ENCODE measurements around the gene KRT6A.

The KRT6A gene

DNA sequence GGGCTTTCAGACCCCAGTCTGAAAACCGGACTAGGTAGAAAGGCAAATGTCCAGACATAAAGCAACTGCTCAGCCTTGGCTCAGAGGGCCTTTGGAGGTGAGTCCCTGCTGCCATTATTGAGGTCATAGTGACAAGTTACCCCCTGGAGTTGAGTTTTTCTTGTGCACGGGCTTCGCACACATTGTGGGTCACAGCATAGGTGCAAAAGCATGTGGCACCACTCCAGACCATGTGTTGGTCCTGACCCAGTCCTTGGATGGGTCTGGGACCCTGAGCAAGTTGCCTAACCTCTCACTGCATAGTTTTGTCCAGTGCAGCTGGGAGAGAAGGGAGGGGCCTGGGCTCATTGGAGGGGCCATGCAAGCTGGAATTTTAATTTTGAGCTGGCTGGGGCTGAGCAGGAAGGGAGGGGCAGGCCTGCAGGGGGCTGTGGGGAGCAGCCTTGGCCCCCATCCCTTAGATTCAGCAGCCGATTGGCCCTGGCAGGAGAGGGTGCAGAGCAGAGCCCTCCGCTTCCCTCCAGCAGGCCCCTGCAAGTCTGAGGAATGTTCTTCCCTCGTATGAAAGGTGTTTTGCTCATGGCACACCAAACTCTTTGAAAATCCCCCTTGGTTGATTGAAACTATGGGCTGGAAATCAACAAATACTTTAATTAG is 31.3 kb upstream of the KRT6A start:
- no peak for DNase-seq (ENCODE audit: low read depth)

- DNase-seq (ENCODE audit: low read depth), result no peak
These were observed 30.8 kb upstream of the KRT6A start for GRCh38 chr12:52523824-52524223.

GRCh38 chr12:52522346-52523011 is 29.4 kb upstream of the KRT6A start:
- no peak for DNase-seq (ENCODE audit: low read depth)

- no peak for DNase-seq (ENCODE audit: low read depth)
These were observed 28.7 kb upstream of the KRT6A start for GRCh38 chr12:52521568-52522266.

DNA sequence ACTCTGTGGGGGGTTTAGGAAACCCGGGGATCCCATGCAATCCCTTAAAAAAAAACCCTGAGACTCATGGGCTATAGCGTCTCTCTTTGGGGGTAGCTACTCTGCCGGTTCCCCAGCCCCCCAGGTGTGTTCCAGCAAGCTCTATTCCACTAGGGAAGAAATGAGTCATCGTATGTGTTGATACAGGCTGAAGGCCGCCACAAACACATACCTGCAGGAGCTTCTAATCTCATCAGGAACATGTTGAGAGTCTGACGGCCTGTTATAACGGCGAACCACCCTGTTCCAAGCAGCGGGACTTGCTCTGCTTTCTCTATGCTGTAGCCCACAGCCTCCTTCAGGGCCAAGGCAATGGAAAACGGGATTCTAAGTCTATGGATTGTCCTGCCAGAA is 28.1 kb upstream of the KRT6A start:
- DNase-seq (ENCODE audit: low read depth), result no peak

DNA sequence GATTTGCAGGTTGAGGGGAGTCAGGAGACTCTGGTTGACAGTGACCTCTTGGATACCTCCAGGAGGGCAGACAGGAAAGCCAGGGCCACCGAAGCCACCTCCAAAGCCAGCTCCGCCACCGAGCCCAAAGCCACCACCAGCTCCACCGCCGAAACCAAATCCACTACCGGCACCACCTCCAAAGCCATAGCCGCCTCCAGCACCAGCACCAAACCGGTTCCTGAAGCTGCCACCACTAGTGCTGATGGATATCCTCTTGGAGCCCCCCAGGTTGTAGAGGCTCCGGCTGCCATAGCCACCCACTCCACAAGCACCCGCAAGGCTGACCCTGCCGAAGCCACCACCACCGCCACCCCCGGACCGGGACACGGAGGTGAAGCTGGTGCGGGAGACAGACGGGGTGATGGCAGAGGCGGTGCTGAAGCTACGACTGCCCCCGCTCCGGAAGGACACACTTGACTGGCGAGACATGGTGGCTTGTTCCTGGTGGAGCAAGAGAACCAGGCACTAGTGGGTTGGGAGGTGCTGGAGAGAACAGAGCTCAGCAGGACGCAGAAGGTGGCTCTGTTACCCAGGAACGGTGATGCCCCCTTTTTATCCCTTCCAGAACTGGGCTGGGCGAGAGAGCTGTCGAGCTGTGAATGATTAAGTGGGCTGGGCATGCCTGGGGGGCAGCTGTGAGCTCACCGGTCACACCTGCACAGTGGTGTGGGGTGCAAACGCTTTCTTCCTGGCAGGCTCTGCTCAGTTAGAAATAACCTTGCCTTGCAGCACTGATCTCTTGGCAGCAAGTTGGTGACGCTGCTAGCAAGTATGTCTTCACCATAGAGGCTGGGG is 27.0 kb upstream of the KRT6A start, which contains the start of gene KRT5:
Gene KRT5 (minus strand): TSS at position 569 of the 837 bp plus-strand sequence. CDS start 98 bp downstream, at position 471.
- no peak for DNase-seq (ENCODE audit: low read depth)

DNA sequence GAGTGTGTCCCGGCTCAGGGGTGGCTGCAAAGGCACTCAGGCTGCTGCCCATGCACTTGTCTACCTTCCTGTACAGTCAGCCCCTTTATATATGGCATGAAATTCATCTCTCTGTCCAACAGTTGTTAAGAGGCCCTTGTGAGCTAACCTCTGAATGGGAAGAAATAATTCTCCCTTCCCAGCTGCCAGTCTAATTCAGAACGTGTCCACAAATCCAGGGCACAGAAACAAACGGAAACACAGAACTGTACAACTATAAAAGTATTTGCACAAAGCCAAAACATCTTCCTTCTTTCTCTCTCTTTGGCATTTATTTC is 26.3 kb upstream of the KRT6A start:
- DNase-seq (ENCODE audit: low read depth), result no peak

DNA sequence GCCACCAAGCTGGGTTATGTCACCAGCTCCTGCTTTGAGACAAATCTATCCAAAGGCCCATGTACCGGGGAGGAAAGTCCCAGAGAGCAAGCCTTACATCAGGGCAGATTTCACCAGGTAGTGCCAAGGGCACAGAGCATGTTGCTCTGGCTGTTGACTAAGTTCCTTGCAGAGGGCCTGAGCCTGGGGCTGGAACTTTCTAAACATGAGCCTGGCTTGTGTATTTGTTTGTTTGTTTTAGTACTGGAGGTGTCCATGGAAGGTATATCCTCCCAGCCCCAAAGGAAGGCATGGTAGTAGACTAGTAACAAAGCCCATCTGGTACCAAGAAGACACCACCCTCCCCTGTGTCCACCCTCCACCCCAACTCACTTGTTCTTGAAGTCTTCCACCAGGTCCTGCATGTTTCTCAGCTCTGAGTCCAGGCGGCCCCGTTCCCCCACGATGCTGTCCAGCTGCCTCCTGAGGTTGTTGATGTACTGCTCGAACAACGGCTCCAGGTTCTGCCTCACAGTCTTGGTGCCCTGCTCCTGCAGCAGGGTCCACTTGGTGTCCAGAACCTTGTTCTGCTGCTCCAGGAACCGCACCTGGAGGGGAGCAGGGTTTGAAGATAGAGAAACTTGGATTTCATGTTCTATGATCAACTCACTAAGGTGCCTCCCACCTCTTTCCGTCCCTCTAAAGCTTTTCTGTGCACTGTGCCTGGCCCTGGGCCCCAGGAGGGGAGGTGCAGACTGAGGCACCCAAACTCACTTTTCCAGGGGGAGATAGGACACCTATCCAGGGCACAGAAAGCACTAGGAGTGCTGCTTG is 25.7 kb upstream of the KRT6A start:
- no peak for DNase-seq (ENCODE audit: low read depth)

DNA sequence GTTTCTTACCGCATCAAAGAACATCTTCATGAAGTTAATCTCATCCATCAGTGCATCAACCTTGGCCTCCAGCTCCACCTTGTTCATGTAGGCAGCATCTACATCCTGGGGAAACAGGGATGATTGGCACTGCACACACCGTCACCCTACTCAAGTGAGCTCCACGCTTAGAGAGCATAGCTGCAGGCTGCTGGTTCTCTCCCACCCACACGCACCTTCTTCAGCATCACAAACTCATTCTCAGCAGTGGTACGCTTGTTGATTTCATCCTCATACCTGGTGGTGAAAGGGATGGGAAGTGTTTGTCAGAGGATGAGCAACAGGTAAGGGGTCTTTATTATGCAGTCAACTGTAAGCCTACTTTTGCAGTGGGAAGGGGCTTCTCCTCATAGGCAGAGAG is 24.8 kb upstream of the KRT6A start:
- no peak for DNase-seq (ENCODE audit: low read depth)

DNA sequence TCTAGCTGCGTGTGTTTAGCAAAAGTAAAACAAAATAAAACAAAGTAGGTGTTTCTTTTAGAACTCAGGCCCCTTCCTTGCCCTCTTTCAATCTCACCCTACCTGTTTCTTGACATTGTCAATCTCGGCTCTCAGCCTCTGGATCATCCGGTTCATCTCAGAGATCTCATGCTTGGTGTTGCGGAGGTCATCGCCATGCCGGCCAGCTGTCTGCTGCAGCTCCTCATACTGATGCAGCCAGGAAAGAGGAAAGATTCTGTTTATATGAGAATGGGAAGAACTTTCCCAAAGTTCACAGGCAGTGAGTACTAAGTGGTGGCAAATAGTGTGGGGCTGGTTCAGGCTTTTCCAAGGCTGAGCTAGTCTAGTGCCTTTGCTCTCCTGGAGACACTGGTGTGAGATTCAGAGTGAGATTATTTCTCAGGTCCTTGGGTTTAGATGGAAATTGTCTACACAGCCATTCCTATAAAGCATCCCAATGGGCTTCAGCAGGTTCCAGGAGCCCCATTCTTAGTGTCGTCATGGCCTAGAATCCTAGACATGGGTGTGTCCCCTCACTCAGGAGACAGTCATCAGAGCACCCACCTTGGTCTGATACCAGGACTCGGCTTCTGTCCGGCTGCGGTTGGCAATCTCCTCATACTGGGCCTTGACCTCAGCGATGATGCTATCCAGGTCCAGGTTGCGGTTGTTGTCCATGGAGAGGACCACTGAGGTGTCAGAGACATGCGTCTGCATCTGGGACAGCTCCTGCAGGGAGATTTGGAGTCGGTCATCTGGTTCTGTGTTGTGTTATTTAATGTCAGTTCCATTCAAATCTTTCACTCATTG is 24.2 kb upstream of the KRT6A start:
- DNase-seq (ENCODE audit: low read depth), result no peak

DNA sequence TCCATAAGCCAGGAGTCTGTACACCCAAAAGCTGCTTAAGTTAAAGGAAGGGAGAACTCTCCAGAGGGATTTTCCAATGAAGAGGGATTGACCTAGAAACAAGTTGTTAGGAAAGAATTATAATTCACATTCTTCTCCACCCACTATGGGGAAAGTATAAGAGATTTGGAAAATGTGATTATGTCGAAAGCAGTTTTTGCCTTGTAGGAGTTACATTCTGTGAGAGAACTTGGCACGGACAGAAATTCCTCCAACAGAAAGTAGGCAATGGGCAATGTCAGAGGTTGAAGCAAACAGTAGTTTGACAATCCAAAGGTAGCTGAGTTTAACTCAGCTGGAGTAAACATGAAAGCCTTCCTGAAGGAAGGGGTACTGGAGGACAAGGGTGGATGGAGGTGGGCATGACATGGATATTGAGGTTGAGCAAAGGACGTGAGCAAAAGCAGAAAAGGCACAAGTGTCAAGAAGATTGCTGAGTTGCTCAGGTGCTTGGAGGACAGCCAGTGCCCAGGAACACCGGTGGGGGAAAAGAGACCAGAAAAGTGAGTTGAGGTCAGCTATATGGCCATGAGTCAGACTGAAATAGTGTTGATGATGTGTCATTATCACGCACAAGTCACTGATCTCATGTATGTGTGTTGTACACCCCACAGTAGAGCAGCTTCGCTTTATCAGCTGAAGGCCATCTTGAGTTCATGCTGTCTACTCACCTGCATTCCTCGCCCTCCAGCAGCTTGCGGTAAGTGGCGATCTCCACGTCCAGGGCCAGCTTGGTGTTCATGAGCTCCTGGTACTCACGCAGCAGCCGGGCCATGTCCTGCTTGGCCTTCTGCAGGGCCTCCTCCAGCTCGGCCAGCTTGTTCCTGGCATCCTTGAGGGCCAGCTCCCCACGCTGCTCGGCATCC is 23.1 kb upstream of the KRT6A start:
- DNase-seq (ENCODE audit: low read depth), result no peak

GRCh38 chr12:52515319-52515646 is 22.2 kb upstream of the KRT6A start:
- DNase-seq (ENCODE audit: low read depth), result no peak

DNA sequence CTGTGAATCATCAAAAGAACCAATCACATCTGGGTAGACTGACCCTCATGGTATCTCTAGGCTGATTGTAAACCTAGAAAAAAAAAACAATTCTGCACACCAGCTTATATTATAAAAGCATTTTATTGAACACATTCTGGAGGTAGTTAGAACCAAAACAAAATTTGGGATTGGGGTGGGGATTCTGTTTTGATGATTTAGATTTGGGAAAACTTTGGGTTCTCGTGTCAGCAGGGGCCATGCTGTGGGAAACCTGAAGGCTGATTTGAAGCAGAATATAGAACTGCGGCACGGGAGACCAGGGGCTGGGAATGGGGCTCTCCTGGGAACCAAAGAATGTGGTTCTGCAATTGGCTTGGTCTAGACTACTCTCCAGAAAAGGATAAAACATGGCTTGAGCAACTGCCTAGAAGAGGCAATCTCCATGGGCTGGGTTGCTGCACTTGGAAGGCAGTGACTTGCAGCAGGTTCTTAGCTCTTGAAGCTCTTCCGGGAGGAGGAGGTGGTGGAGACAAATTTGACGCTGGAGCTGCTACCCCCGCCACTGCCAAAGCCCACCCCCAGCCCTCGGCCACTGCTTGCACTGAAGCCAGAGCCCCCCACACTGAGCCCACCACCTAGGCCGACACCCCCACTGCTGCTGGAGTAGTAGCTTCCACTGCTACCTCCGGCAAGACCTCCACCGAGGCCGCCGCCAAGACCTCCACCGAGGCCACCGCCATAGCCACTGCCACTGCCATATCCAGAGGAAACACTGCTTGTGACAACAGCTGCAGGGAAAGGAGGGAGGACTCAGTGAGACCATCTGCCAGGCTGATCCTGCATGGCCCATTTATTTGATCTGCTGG is 21.6 kb upstream of the KRT6A start:
- no peak for DNase-seq (ENCODE audit: low read depth)

DNA sequence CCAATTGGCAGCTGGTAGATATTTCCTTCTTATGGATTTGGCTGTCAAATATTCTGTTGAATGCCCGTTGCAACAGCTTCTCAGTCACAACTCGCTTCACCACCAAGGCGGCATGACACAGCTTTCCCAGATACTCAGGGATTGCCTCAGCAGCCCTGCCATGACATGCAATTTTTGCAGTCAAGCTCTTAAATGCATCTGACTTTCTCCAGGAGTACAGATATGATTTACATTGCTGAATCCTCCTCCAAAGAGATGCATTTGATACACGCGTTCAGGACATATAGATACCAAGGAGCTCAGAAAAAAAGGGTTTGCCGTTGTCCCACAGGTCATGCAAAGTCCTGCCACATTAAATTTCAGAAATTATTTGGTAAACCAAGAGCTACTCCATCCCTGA is 20.7 kb upstream of the KRT6A start:
- DNase-seq (ENCODE audit: low read depth), result no peak

GRCh38 chr12:52508211-52508610 is 15.2 kb upstream of the KRT6A start:
- no peak for DNase-seq (ENCODE audit: low read depth)

DNA sequence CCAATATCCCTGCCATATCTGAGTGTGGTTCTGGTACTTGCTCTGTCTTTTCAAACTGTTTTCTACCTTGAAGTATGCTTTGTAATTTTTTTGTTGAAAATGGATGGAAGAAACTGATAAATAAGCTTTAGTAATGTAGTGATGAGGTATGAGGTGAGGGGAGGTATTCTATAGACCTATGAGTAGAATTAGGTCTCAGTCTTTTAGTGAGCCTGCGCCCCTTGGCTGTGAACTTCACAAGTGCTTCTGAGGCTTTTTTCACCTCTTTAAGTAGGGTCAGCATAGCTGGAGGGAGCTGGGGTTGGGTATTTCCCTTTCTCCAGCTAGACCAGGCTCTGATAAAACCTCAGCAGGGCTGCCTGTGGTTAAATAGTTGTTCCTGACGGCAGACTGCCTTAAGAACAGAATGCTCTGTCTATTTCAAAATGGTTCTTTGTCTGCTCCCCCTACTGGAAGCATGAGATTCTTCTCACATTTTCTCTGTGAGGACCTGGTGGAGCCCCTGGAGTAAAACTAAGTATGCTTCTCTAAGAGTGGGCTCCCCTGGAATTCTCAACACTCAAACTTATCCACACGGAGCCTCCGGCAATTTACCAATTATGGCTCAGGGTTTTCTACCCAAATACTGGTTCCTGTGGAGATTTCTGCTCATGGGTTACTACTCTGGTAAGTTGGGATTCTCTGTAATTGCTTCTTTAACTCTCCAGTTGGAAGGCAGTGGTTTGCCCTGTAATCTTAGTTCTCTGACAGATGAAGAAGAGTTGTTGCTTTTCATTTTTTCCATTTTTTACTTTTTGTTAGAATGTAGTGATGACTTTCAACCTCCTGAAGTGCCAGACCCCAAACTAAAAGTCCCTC is 14.0 kb upstream of the KRT6A start:
- DNase-seq (ENCODE audit: low read depth), result no peak

- no peak for DNase-seq (ENCODE audit: low read depth)
These were observed 9.8 kb upstream of the KRT6A start for GRCh38 chr12:52502877-52503276.

- no peak for DNase-seq (ENCODE audit: low read depth)
These were observed 8.4 kb upstream of the KRT6A start for GRCh38 chr12:52501490-52501889.
